NOMO-1 treated with DMSO at 0.1 percent for 48 hours (cell line): ENCODE data around the gene GKN2.
"Not testable (repeated sequence)": the region's sequence is repeated elsewhere in the genome, so short reads cannot be mapped to it uniquely, and the experiment has no call there.

Experiments used
- DNase-seq: peaks from one replicate; lab custom pipeline; 2025; ENCODE audit not compliant: unreplicated experiment; lab: John Stamatoyannopoulos, UW

GKN2 gene

DNA sequence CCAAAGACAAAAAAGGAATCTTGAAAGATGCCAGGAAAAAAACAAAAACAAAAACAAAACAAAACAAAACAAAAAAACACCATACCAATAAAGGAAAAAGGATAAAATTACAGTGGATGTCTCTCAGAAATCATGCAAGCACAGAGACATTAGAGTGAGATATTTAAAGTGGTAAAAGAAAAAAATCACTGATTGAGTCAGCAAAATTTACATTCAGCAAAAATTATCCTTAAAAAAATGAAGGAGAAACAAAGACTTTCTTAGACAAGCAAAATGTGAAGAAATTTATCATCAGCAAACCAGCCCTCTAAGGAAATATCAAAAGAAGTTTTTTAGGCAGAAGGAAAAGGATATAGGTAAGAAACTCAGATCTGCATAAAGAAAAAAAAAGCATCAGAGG is 11.6 kb upstream of the GKN2 start:
- no peak for DNase-seq

DNA sequence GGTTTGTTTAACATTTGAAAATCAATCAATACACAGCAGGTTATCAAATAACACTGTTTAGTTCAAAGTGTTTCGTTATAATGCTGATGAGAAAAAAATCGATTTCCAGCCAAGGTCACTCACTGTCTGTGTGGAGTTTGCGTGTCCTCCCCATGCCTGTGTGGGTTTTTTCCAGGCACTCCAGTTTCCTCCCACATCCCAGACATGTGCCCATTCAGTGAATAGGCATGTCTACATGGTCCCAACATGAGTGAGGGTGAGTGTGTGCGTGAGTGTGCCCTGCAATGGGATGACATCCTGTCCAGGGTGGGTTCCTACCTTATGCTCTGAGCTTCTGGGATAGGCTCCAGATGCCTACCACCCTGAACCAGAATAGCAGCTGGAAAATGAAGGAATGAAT is 8.7 kb upstream of the GKN2 start:
- DNase-seq, result no peak

DNA sequence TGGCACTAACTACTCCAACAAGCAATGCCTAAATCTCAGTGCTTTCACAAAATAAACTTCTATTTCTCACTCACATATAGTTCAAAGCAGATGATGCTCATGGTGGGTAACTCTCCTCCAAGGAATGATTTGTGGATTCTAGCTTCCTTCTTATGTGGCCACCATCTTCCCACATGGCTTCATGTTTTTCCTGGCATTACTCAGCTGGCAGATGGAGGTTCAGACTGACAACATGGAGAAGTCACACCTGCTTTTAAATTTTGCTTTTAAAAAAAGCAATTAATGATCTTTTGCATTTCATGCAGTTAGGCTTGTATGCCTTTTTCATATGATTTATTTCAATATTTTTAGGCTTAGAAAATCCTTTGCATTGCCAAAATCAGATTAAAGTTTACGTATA is 6.3 kb upstream of the GKN2 start:
- DNase-seq, result no peak

DNA sequence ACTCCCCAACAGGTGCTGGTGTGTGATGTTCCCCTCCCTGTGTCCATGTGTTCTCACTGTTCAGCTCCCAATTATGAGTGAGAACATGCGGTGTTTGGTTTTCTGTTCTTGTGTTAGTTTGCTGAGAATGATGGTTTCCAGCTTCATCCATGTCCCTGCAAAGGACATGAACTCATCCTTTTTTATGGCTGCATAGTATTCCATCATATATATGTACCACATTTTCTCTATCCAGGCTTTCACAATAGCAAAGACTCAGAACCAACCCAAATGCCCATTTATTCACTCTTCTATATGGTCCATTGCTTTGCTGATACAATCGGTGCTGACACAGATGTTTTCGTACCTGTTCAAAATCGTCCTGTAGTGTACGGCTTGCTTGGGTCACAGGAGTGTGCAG is 2.7 kb upstream of the GKN2 start:
- DNase-seq, result not testable (repeated sequence)

DNA sequence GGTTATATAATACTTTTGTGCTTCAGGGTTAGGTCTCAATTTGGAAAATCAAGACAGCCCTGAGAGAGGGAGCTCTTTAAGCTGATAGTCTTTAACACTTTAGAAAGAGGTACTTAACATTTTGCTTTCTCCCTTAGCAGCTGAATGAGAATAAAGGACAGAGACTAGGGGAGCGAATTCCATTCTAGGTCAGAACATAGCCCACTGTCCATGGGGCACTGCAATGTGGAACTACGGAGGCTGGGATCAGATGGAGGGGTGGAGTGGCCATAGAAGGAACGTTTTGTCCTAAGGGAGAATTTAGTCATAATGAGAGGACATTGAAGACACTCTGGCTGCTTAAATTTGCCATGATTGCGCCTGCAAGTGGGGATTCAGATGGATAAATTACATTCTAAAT is 794 bp downstream of the GKN2 start:
- no peak for DNase-seq

DNA sequence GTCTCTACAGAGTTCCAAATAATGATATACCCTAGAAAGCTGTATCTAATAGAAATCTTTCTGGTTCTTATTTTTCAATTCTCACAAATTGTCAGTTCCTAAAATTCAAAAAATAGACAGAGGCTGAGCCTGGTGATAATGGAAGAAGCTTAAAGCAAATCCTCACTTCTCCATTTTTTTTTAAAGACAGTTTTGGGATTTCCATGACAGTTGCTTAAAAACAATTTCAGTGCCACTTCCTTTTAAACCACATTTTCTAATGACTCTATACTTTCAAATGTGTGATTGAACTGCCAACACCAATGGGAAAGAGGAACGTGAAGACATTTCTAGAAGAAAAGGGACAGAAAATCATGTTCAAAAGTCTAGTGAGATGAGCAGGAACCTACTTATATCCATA is 4.0 kb downstream of the GKN2 start:
- DNase-seq, result peak; percentile 71

DNA sequence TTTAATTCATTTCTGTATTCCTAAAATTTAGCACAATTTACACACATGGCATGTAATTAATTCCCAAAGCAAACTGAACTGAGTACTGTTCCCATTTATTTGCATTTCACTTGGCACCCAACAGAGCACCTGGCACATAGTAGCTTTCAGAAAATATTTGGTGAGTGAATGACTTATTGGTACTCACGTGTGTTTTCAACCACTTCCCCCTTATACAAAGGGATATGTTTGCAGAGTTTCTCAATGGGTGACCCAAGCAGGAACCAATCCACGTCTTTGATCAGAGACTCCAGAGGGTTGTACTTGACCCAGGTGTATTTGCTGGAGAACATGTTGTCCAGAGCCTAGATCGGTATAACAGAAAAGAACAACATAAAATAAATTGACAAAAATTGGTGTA is 6.6 kb downstream of the GKN2 start:
- peak; percentile 9 for DNase-seq

DNA sequence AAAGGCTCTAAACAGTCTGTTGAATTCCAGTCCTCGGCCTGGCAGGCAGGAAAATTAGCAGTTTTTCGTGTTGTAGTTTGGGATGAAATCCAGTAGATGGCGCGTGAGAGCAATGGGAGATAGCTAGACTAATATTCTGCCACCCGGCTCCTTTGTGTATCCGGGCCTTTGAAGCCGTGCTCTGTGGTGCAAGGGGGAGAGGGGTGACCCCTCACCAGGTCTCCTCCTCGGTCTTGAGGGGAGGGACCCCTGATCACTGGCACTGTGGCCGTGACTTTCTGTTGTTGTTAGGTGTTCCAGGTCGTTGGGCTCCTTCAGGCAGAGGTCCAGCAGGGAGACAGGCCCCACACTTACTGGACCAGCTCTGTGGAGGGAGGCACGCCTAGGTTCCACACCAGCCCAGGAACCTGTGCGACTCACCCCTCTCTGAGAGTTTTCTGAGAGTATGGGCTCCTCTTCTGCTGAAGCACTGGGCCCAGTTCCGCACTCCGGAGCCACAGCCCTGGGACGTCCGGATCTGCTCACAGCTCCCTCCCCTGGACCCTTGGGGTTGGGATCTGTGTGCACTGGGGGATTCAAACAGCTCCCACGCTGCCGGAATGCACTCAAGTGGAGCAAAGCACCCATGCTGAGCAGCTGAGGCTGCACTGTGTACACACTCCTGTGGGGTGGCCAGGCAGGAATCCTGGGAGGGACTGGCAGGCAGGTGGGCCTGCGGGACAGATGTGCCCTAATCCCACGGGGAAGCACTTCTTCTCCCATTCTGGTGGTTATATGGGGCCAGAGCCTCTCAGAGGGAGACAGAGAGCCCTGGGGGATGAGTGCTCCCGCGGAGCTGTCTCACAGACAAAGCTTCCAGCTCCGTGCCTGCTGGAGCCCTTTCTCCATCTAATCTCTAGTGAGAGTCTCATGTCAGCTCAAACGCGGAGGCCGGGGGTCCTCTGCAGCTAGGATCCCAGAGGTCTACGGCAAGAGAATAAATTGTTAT is 8.8 kb downstream of the GKN2 start:
- DNase-seq, result peak; percentile 48

DNA sequence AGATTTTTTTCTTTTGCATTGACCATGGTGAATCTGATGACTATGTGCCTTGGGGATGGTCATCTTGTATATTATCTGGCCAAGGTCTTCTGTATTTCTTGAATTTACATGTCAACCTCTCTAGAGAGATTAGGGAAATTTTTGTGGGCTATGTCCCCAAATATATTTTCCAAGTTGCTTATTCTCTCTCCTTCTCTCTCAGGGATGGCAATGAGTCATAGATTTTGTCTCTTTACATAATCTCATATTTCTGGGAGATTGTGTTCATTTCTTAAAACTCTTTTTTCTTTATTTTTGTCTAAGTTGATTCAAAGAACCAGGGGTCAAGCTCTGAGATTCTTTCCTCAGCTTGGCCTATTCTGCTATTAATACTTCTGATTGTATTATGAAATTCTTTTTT is 9.9 kb downstream of the GKN2 start:
- no peak for DNase-seq

DNA sequence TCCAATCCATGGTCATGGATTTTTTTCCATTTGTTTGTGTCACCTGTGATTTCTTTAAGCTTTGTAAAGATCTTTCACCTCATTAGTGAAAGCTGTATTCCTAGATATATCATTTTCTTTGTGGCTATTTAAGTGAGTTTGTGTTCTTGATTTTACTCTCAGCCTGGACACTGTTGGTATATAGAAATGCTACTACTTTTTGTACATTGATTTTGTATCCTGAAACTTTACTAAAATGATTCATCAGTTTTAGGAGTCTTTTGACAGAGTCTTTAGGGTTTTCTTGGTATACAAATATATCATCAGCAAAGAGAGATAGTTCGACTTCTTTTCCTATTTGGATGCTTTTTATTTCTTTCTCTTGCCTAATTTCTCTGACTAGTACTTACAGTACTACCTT is 12.3 kb downstream of the GKN2 start:
- no peak for DNase-seq

DNA sequence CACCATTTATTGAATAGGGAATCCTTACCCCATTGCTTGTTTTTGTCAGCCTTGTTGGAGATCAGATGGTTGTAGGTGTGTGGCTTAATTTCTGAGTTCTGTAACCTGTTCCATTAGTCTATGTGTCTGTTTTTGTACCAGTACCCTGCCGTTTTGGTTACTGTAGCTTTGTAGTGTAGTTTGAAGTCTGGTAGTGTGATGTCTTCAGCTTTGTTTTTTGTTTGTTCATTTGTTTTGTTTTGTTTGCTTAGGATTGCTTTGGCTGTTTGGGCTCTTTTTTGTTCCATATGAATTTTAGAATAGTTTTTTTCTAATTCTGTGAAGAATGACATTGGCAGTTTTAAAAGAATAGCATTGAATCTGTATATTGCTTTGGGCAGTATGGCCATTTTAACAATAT is 12.7 kb downstream of the GKN2 start:
- no peak for DNase-seq

DNA sequence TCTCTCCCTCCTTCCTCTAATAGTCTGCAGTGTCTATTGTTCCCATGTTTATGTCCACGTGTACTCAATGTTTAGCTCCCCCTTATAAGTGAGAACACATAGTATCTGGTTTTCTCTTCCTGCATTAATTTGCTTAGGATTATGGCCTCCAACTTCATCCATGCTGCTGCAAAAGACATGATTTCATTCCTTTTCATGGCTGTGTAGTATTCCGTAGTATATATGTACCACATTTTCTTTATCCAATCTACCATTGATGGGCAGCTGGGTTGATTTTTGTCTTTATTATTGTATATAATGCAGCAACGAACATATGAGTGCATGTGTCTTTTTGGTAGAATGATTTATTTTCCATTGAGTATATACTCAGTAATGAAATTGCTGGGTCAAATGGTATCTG is 13.8 kb downstream of the GKN2 start:
- DNase-seq, result no peak

DNA sequence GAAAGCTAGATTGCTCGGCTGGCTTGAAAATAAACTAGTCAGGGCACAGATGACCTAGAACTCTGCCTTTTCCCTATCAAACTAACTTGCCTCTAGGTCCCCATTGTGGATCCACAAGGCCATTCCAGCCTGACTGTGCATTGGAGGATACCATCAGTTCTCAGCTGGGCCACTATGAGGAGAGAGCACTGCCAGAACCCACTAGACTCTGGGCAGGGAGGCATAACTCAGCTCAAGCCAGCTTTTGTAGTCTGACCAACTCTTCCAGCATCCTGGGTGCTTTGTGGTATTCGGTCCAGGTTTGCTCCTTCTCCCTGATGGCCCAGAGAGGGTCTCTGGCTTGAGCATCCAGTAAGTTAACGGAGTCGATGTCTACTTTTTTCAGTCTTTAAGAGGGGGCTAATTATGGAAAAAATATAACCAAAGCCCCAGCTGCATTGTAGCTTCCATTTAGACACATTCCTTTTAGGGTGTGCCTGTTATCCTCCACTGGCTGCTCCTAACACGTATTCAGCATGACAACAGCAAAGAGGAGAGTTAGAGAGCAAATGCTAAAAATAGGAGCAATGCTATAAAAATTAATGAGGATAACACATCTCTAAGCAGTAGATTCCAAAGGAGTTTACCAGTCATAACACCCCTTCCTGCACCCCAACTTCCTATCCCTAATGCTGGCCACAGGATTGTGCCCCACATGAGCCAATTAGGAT is 15.2 kb downstream of the GKN2 start:
- DNase-seq, result no peak

DNA sequence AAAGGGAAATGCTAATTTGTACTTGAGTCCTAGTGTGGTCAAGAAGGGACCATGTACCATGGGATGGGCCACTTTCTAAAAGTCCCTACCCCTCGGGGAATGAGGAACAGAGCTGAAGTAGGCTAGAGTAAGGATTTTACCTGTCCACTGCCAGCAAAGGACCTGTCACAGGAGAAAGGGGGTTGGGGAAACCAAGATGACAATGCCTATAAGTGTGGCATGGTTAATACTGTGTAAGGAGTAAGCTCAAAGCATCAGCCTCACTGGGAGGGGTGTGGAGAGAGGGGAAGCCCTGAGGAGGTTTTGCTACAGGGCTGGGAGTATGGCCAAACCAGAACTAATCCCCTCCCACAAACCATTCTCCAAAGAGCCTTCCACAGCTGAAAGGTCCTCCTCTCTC is 15.8 kb downstream of the GKN2 start:
- DNase-seq, result no peak

DNA sequence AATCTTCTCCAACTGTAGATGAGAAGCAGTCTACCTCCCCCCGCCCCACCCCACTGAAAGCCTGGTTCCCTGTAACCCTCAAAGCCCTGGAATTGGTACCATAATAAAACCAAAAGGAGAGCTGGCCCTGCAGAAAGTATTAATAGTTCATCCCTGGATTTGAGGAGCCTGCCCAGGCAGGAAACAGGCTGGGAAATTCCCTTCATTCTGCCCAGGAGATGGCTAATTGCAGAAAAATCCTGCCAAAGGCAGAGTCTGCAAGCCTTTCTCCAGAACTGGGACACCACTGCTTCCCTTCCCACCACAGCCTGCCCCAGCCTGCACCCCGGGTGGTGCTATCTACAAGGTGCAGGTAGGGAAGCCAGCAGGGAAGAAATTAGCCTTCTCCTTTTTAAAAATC is 16.3 kb downstream of the GKN2 start:
- DNase-seq, result no peak

DNA sequence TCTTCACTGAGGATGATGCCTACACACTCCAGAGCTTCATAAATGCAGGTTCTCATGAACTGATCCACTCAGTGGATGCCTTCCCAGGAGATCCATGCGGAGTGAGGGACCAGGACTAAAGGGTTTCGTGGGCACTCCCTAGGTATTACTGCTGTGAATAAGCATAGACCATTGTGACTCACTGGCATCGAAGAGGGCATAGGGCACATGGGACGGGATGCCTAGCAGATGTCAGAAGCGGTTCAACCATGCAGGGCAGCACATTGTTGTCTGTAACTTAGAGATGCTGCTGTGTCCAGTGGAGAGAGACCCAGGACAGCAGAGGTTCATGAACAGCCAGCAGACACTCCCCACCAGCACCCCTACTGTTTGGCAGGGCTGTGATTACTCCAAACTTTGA is 17.2 kb downstream of the GKN2 start:
- DNase-seq, result no peak

DNA sequence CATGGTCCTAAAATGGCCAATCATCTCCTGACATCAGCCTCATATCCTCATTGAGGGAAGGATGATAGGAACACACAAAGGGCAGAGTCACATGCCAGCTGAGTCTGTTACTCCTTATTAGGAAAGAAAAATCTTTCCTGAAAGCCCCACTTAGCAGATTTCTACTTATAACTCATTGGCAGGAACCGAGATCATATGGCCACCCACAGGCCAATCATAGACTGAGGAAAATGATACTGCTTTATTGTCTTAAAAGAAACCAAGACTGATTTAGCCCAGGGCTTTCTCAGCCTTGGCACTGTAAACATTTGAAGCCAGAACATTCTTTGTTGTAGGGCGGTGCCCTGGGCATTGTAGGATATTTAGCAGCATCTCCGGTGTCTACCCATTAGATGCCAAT is 18.7 kb downstream of the GKN2 start:
- DNase-seq, result no peak

DNA sequence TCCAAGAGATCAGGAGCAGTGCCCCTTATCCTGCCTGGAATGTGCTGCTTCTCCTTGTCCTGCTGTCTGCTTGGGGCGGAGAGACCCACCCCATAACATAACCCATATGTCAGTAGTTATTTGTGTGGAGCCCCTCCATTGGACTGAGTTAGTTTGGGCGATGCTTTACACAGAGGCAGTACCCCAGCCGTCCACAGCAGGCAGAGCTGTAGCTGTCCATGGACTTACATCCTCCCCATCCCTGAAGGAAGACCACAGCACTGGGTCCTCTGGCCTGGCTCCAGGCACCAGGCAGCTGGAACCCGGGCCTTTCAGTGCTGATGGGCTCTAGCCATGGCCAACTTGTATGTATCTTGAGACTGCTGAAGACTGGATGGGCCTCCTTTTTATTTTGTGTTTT is 20.3 kb downstream of the GKN2 start:
- no peak for DNase-seq

DNA sequence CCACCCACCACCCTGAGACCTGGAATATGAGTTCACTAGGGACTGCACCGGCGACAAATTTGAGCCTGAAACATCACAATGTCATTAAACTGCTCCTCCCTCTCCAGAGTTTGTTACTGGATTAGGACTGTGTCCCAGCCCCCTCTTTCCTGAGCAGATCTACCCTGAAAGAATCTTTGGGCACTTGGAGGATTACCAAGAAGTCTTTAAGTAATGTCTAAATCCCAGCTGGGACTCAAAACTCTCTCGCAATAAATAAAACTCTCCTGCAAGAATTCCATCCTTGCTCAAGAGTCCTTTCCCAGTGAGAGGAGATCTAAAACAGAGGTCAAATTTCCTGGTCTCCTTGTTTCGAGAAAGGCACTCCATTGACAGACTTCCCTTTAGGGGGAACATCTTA is 20.9 kb downstream of the GKN2 start:
- no peak for DNase-seq

DNA sequence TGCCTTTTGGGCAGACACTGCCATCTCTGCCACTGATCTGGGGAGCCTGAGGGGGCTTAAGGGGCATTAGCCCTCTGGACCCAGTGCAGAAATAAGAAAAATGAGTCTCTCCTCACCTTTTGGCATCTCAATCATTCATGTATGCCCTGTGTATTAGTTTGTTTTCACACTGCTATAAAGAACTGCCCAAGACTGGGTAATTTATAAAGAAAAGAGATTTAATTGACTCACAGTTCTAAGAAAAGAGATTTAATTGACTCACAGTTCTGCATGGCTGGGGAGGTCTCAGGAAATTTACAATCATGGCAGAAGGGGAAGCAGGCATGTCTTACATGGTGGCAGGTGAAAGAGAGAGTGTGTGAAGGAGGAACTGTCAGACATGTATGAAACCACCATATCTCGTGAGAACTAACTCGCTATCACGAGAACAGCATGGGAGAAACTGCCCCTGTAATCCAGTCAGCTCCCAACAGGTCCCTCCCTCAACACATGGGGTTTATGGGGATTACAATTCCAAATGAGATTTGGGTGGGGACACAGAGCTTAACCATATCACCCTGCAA is 21.5 kb downstream of the GKN2 start:
- no peak for DNase-seq

DNA sequence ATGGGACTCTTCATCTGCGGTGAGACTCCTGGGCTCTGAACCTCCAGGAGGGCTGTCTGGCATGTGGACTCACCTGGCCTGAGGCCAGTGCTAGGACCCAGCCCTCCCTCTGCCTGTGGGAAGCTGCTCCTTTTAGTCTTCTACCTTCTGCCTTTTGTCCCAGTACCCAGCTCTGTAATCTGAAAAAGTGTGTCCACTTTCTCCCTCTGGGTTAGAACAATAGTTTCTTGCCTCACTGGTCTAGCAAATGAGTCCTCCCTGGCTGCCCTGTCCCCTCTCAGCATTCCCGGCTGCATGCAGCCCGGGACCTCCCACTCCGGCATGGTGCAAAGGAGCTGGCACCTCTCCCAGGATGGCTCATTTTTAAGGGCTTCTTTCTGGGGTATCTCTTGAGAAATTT is 25.9 kb downstream of the GKN2 start:
- no peak for DNase-seq

DNA sequence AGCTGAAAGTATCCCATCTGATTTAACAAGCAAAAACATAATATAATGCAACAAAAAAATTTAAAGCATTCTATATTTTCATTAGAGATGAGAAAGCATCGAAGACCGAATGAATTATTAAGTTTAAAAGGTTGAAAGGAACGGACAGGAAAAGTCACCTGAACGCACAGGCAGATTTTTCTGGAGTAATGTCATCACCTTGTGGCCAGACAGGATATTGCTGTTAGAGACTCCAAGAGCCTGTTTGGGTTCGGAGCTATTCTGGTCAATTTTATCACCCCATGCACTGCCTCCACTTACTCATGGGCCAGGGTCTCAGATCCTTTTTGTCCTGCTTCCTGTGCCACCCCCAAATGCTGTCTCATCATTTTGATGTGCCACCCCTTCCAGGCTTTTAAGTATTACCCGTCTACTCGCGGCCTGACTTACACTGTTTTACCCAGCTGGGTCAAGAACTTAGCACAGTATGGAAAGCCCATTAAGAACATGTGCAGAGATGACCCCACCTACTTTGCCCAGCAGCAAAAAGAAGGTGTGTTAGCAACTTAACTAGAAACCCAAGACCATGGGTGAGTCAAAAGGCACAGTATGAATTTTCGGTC is 27.3 kb downstream of the GKN2 start:
- DNase-seq, result peak; percentile 55
